Neuron (in vitro differentiated cells): ENCODE results near the gene GLIS1.

ENCODE experiments used
- H2AFZ ChIP-seq: one replicate; pipeline ENCODE4 v1.6.1; 2013; ENCODE audit warnings: low read depth, mild to moderate bottlenecking, inconsistent platforms, low read length, moderate library complexity
- H3K27me3 ChIP-seq: one replicate; pipeline ENCODE4 v1.6.1; 2013; ENCODE audit warnings: low read length; ENCODE audit not compliant: insufficient read depth
- H3K36me3 ChIP-seq: one replicate; pipeline ENCODE4 v1.6.1; 2013; ENCODE audit warnings: low read length; ENCODE audit not compliant: insufficient read depth
- H3K4me1 ChIP-seq: one replicate; pipeline ENCODE4 v1.6.1; 2013; ENCODE audit warnings: low read length; ENCODE audit not compliant: insufficient read depth
- H3K4me3 ChIP-seq: 2 replicates; pipeline ENCODE4 v1.5.1; 2013; ENCODE audit warnings: mild to moderate bottlenecking, low read length, moderate library complexity
- H3K9me3 ChIP-seq: one replicate; pipeline ENCODE4 v1.6.1; 2013; ENCODE audit warnings: low read length

GLIS1 gene

GRCh38 chr1:53733447-53733931 lies 5.5 kb downstream of the GLIS1 start:
- H3K9me3 ChIP-seq, result no peaks in the 10 kb centered on the region
- H3K36me3 ChIP-seq, result no peaks in the 10 kb centered on the region
- H2AFZ ChIP-seq, result no peak overlapping the region
- H3K4me3 ChIP-seq, result no peak overlapping the region
- peaks cover 80% of the 10 kb centered on the region for H3K27me3 ChIP-seq
- peaks cover under 1% of the 10 kb centered on the region for H3K4me1 ChIP-seq

DNA sequence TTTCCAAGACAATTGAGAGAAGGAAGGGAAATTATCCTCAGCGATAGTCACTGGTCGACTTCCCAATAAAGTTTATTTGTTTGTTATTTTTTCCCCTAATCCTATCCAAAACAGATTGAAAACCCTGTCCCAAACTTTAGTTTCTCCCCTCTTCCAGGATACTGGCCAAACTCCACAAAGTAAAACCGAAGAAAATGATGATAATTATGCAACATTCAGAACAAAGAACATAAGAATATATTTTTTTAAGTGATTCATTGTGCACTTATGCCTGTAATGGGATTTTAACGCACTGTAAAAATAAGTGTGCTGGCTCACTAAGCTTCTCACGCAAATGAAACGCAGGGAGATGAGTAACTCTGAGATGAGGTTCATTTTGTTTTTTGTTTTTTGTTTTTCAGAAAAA lies 6.0 kb downstream of the GLIS1 start:
- Histone ChIP-seq H3K4me3 (no peak overlapping the region), H3K27me3 (peaks cover 75% of the 10 kb centered on the region), H3K9me3 (no peaks in the 10 kb centered on the region), H3K36me3 (no peaks in the 10 kb centered on the region), H3K4me1 (no peaks in the 10 kb centered on the region), H2AFZ (no peak overlapping the region)

DNA sequence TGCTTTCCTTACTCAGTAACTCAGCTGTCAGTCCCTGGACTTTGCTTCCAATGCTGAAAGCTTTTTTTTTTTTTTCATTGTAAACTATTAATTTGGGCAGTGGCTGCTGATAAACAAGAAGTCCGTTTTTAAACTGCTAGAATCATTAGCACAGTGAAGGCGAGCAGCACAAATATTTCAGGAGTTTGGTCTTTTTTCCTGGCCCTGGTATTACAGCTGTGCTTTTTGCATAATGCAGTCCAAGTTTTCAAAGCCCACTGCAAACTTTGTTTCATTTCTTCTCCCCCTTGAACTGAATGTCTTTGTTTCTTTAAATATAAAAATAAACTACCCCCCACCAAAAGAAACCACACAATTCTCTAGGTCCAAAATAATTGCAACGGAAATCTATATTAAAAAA lies 6.6 kb downstream of the GLIS1 start:
- Histone ChIP-seq H3K4me1 (no peaks in the 10 kb centered on the region), H2AFZ (no peak overlapping the region), H3K36me3 (no peaks in the 10 kb centered on the region), H3K27me3 (peaks cover 74% of the 10 kb centered on the region), H3K4me3 (no peak overlapping the region), H3K9me3 (no peaks in the 10 kb centered on the region)

DNA sequence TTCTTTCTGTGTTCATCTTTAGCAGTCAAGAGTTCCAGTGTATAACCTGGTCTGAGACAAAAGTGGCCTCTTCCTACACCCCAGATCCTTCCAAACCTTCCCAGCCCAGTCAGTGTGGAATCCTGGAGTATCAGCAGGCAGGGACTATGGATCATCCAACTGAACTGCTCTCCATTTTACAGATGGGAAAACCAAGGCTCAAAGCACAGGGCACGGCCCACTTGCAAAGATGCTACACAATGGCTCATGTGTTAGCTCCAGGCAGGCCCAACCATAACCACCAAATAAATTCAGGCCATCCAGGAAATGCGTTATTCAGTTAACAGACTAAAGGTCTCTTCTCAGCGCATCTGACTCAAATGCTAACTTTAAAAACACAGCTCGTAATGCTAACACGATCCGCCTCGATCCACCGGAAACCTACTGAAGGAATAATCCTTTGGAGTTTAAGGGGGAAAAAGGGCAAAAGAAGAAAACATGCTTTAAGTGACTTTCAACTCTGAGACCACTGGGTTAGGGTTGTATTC lies 7.1 kb downstream of the GLIS1 start:
- no peaks in the 10 kb centered on the region for H3K36me3 ChIP-seq
- no peaks in the 10 kb centered on the region for H3K4me1 ChIP-seq
- no peaks in the 10 kb centered on the region for H3K9me3 ChIP-seq
- H2AFZ ChIP-seq, result no peak overlapping the region
- no peak overlapping the region for H3K4me3 ChIP-seq
- H3K27me3 ChIP-seq, result peaks cover 68% of the 10 kb centered on the region

- peaks cover 61% of the 10 kb centered on the region for H3K27me3 ChIP-seq
- H3K4me1 ChIP-seq, result no peaks in the 10 kb centered on the region
Observed at GRCh38 chr1:53731043-53731600, 7.8 kb downstream of the GLIS1 start.

DNA sequence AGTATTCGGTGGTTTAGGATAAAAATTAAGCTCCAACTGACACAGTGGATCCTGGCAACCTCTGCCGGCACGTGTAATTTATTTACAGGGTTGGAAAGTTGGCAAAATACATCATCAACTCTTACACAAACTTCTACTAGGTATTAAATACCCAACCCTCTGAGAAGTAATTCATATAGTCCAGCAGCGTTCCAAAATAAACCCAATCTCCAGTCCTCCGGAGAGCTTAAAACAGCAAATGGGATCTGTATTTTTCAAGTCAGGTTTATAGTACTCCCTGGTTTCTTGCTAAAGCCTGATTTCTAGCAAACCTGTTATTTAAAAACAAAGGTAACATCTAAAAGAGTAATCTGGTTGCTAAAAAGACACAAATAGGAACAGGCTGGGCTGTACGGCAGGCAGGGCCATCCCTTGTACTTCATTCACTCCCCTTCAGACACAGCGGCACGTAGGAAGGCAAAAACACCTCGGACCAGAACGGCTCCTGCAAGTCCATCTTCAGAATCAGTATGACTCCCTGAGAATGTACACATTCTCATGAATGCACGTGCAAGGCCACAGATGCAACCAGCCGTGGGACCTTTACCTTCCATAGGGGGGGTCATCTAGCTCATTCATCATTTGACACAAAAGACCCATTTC lies 8.6 kb downstream of the GLIS1 start:
- H2AFZ ChIP-seq, result no peak overlapping the region
- H3K4me3 ChIP-seq, result no peak overlapping the region
- H3K4me1 ChIP-seq, result no peaks in the 10 kb centered on the region
- H3K36me3 ChIP-seq, result no peaks in the 10 kb centered on the region
- H3K9me3 ChIP-seq, result no peaks in the 10 kb centered on the region
- peaks cover 53% of the 10 kb centered on the region for H3K27me3 ChIP-seq

More at GRCh38 chr1:53731043-53731600, 7.8 kb downstream of the GLIS1 start:
- Histone ChIP-seq H3K9me3 (no peaks in the 10 kb centered on the region), H3K4me3 (no peak overlapping the region), H3K36me3 (no peaks in the 10 kb centered on the region), H2AFZ (no peak overlapping the region)

- H3K27me3 ChIP-seq, result peaks cover 51% of the 10 kb centered on the region
- no peak overlapping the region for H3K4me3 ChIP-seq
- H2AFZ ChIP-seq, result no peak overlapping the region
- H3K36me3 ChIP-seq, result no peaks in the 10 kb centered on the region
- H3K9me3 ChIP-seq, result no peaks in the 10 kb centered on the region
- H3K4me1 ChIP-seq, result no peaks in the 10 kb centered on the region
Observed at GRCh38 chr1:53729456-53730223, 9.3 kb downstream of the GLIS1 start.

- H3K36me3 ChIP-seq, result no peaks in the 10 kb centered on the region
- H2AFZ ChIP-seq, result no peak overlapping the region
- no peaks in the 10 kb centered on the region for H3K4me1 ChIP-seq
- H3K4me3 ChIP-seq, result no peak overlapping the region
- peaks cover 44% of the 10 kb centered on the region for H3K27me3 ChIP-seq
- H3K9me3 ChIP-seq, result no peaks in the 10 kb centered on the region
Observed at GRCh38 chr1:53728702-53729455, 10.1 kb downstream of the GLIS1 start.

- Histone ChIP-seq H3K27me3 (peaks cover 37% of the 10 kb centered on the region), H3K36me3 (no peaks in the 10 kb centered on the region), H3K9me3 (no peaks in the 10 kb centered on the region), H3K4me1 (no peaks in the 10 kb centered on the region), H2AFZ (no peak overlapping the region), H3K4me3 (no peak overlapping the region)
Observed at GRCh38 chr1:53728196-53728595, 10.8 kb downstream of the GLIS1 start.

DNA sequence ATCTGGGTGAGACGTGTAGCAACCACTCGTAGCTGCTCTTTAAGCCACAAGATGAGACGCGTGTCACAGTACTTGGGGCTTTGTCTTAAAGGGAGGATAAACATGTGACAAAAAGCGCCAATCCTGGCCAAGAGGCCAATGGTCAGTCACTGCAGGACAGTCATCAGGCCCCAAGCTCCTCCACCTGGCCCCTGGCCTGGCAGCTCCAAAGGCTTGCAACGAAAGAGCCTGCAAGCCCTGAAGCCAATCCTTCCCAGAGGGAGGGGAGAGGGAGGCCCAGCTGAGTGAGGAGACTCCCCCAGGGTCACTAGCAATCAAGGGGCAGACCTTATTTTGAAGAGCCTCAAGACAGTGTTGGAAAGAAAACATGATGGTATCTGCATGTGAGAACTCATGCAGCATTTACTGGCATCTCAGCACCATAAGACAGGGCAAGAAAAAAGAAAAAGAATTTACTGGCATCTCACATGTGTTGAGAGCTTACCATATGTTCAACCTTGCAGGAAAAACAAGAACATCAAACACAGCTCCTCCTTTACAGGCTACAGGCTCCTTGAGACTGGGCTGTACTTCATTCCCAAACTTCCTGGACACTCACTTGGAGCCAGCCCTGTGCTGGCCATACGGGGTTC lies 11.4 kb downstream of the GLIS1 start:
- no peaks in the 10 kb centered on the region for H3K9me3 ChIP-seq
- H3K4me1 ChIP-seq, result no peaks in the 10 kb centered on the region
- H3K4me3 ChIP-seq, result no peak overlapping the region
- H2AFZ ChIP-seq, result no peak overlapping the region
- H3K36me3 ChIP-seq, result no peaks in the 10 kb centered on the region
- H3K27me3 ChIP-seq, result peaks cover 33% of the 10 kb centered on the region

GRCh38 chr1:53726009-53726600 lies 12.9 kb downstream of the GLIS1 start:
- H3K4me3 ChIP-seq, result no peak overlapping the region
- no peaks in the 10 kb centered on the region for H3K36me3 ChIP-seq

DNA sequence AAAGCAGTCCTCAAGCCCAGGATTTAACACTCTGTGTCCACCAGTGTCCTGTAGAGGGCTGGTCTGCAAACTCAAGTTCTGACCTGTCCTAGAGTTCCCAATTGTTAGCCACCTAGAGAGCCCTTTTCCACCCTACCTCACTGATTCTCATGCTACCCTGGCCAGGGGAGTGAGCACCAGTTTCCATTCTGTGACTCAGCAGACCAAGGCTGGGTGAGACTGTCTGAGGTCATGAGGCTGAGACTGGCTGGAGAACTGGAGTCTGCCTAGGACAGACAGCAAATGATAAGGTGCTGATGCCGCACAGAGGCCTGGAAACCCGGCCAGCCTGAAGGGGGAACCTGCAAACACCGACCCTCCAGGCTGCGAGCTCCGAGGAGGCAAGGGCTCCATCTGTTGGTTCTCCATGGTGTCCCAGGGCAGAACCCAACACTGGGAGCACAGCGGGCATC lies 13.7 kb downstream of the GLIS1 start:
- no peaks in the 10 kb centered on the region for H3K4me1 ChIP-seq
- H2AFZ ChIP-seq, result no peak overlapping the region
- H3K9me3 ChIP-seq, result no peaks in the 10 kb centered on the region
- peaks cover 12% of the 10 kb centered on the region for H3K27me3 ChIP-seq
- no peak overlapping the region for H3K4me3 ChIP-seq
- H3K36me3 ChIP-seq, result no peaks in the 10 kb centered on the region

More at GRCh38 chr1:53726009-53726600, 12.9 kb downstream of the GLIS1 start:
- Histone ChIP-seq H2AFZ (no peak overlapping the region), H3K4me1 (no peaks in the 10 kb centered on the region), H3K27me3 (peaks cover 20% of the 10 kb centered on the region), H3K9me3 (no peaks in the 10 kb centered on the region)
